GM21515 (cell line): ENCODE data around the gene SLC6A1.

ENCODE experiments used
- ATAC-seq: cut with Tn5 transposase; IDR thresholded peaks from one replicate; pipeline ENCODE4 v1.9.1; 2021; ENCODE audit not compliant: unreplicated experiment

SLC6A1 gene

GRCh38 chr3:10992943-10993728, 588 bp downstream of the SLC6A1 start:
- no peak for ATAC-seq

GRCh38 chr3:10993729-10994065, 1.1 kb downstream of the SLC6A1 start:
- no peak for ATAC-seq

GRCh38 chr3:10994306-10994705, 1.8 kb downstream of the SLC6A1 start:
- ATAC-seq, result no peak

GRCh38 chr3:10995871-10996270, 3.3 kb downstream of the SLC6A1 start:
- no peak for ATAC-seq

GRCh38 chr3:10996345-10997013, 3.9 kb downstream of the SLC6A1 start:
- no peak for ATAC-seq

GRCh38 chr3:10997196-10997595, 4.6 kb downstream of the SLC6A1 start:
- ATAC-seq, result no peak

- no peak for ATAC-seq
These were observed 6.0 kb downstream of the SLC6A1 start for GRCh38 chr3:10998542-10998941.

GRCh38 chr3:10999221-11000107, 6.9 kb downstream of the SLC6A1 start:
- ATAC-seq, result no peak

GRCh38 chr3:11000528-11000927, 8.0 kb downstream of the SLC6A1 start:
- ATAC-seq, result no peak

- no peak for ATAC-seq
These were observed 8.6 kb downstream of the SLC6A1 start for GRCh38 chr3:11001020-11001657.

- ATAC-seq, result no peak
These were observed 9.1 kb downstream of the SLC6A1 start for GRCh38 chr3:11001658-11002021.

- ATAC-seq, result no peak
These were observed 9.8 kb downstream of the SLC6A1 start for GRCh38 chr3:11002371-11002807.

- no peak for ATAC-seq
These were observed 12.0 kb downstream of the SLC6A1 start for GRCh38 chr3:11004563-11004962.

GRCh38 chr3:11005686-11006256, 13.2 kb downstream of the SLC6A1 start:
- no peak for ATAC-seq

- no peak for ATAC-seq
These were observed 14.7 kb downstream of the SLC6A1 start for GRCh38 chr3:11006986-11007933.

GRCh38 chr3:11009898-11010297, 17.4 kb downstream of the SLC6A1 start:
- ATAC-seq, result no peak

GRCh38 chr3:11010426-11011165, 18.0 kb downstream of the SLC6A1 start:
- ATAC-seq, result no peak

- ATAC-seq, result no peak
These were observed 21.7 kb downstream of the SLC6A1 start for GRCh38 chr3:11014253-11014652.

GRCh38 chr3:11014752-11015151, 22.2 kb downstream of the SLC6A1 start:
- no peak for ATAC-seq
